BLaER1 (cell line): ENCODE measurements around the gene CYTH4.

Experiments
- H3K27ac ChIP-seq: shearing (Covaris generic); formaldehyde crosslinking; 2 replicates; pipeline ENCODE4 v1.8.1; 2022
- H3K27me3 ChIP-seq: shearing (Covaris generic); formaldehyde crosslinking; 2 replicates; pipeline ENCODE4 v1.8.1; 2022
- H3K36me3 ChIP-seq: shearing (Covaris generic); formaldehyde crosslinking; 2 replicates; pipeline ENCODE4 v1.8.1; 2022
- H3K4me1 ChIP-seq: shearing (Covaris generic); formaldehyde crosslinking; 2 replicates; pipeline ENCODE4 v1.8.1; 2022
- H3K4me2 ChIP-seq: shearing (Covaris generic); formaldehyde crosslinking; 2 replicates; pipeline ENCODE4 v1.8.1; 2022
- H3K4me3 ChIP-seq: shearing (Covaris generic); formaldehyde crosslinking; 2 replicates; pipeline ENCODE4 v1.8.1; 2022
- H3K9ac ChIP-seq: shearing (Covaris generic); formaldehyde crosslinking; 2 replicates; pipeline ENCODE4 v1.8.1; 2022
- H3K9me3 ChIP-seq: shearing (Covaris generic); formaldehyde crosslinking; 2 replicates; pipeline ENCODE4 v1.8.1; 2022
- H4K20me1 ChIP-seq: shearing (Covaris generic); formaldehyde crosslinking; 2 replicates; pipeline ENCODE4 v1.8.1; 2022
- Cebpa-rat ChIP-seq: shearing (Covaris generic); IDR thresholded peaks from 2 replicates; pipeline ENCODE4 v1.8.1; 2022

CYTH4 gene

DNA sequence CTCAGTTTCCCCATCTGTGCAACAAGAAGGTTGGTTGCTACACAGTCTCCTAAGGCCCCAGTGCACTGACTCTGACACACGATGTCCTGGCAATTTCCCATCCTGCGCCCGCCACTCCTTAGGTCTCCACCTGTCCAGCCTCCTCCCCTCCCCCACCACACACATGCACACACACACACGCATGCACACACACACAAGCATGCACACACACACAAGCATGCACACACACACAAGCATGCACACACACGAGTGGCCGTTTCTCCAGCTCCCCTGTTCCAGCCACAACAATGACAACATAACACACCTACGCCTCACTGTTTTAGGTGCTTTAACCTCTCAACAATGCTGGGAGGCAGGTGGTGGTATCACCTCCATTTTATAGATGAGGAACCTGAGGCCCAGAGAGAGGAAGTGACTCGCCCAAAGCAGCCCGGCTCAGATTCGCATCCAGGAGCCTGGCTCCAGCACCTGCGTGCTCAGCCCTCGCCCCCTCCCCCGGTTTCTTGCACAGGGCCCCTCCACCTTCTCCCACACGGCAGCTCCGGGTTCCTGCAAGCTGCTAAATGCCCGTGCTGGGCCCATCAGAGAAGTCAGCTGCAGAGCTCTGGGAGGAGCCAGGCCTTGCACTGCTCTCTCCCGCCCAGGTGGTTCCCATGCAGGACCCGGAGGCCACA is 13.0 kb downstream of the CYTH4 start:
- no peaks in the 10 kb centered on the region; the same call in 1 of the 2 replicates for H4K20me1 ChIP-seq
- H3K4me1 ChIP-seq: peaks cover 90% of the 10 kb centered on the region
- peaks cover 58% of the 10 kb centered on the region for H3K36me3 ChIP-seq
- H3K27ac ChIP-seq: peak overlapping the region; percentile 65
- H3K4me3 ChIP-seq: no peak overlapping the region
- H3K4me2 ChIP-seq: peak overlapping the region; percentile 73
- H3K9me3 ChIP-seq: 0 out of 2 replicates have a peak, but pooled peaks cover 7% of the 10 kb centered on the region
- H3K27me3 ChIP-seq: no peaks in the 10 kb centered on the region
- no peak for TF ChIP-seq Cebpa-rat
- H3K9ac ChIP-seq: no peak overlapping the region

- Histone ChIP-seq H3K27ac (peak overlapping the region; percentile 55), H3K4me2 (peak overlapping the region; percentile 73), H3K9ac (peak overlapping the region; percentile 2; the same call in 1 of the 2 replicates), H3K9me3 (0 out of 2 replicates have a peak, but pooled peaks cover 7% of the 10 kb centered on the region), H3K4me1 (peaks cover 90% of the 10 kb centered on the region), H3K36me3 (peaks cover 58% of the 10 kb centered on the region), H3K27me3 (no peaks in the 10 kb centered on the region), H4K20me1 (no peaks in the 10 kb centered on the region), H3K4me3 (no peak overlapping the region)
- TF ChIP-seq Cebpa-rat: no peak
Measured at GRCh38 chr22:37295946-37296345, 13.6 kb downstream of the CYTH4 start.

- TF ChIP-seq Cebpa-rat: no peak
- Histone ChIP-seq H3K4me3 (no peak overlapping the region), H3K9ac (no peak overlapping the region; the same call in 1 of the 2 replicates), H3K4me1 (peaks cover 93% of the 10 kb centered on the region), H3K36me3 (peaks cover 34% of the 10 kb centered on the region), H3K27me3 (no peaks in the 10 kb centered on the region), H3K27ac (peak overlapping the region; percentile 43), H3K9me3 (no peaks in the 10 kb centered on the region), H4K20me1 (no peaks in the 10 kb centered on the region), H3K4me2 (peak overlapping the region; percentile 75)
Measured at GRCh38 chr22:37298748-37299495, 16.6 kb downstream of the CYTH4 start.

DNA sequence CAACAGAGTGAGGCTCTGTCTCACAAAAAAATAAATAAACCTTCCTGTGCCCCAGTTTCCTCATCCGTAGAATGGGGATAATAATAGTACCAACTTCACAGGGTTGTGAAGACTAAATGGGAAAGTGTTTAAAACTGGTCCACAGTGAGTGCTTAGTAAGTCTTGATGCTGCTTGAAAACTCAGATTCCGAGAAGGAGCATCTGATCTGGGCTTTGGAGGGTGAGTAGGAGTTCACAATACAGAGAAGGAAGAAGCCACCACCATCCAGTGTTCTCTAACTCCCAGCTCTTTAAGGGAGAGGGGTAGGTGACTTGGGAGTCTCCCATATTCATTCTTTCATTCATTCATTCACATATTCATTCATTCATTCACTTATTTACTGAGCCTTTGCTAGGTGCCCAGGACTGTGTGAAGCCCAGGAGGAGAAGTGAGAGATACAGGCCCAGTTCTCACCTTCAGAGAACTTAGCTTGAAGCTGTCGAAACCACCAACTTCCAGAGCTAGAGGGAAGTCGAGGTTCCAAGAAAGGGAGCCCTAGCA is 17.7 kb downstream of the CYTH4 start:
- H3K27ac ChIP-seq: peak overlapping the region; percentile 76
- H3K9me3 ChIP-seq: no peaks in the 10 kb centered on the region
- H4K20me1 ChIP-seq: no peaks in the 10 kb centered on the region
- no peaks in the 10 kb centered on the region for H3K27me3 ChIP-seq
- TF ChIP-seq Cebpa-rat: no peak
- H3K4me2 ChIP-seq: peak overlapping the region; percentile 75
- H3K4me1 ChIP-seq: peaks cover 95% of the 10 kb centered on the region
- peaks cover 37% of the 10 kb centered on the region for H3K36me3 ChIP-seq
- peak overlapping the region; percentile 15; the same call in 1 of the 2 replicates for H3K4me3 ChIP-seq
- H3K9ac ChIP-seq: peak overlapping the region; percentile 66

- Histone ChIP-seq H3K36me3 (peaks cover 38% of the 10 kb centered on the region), H3K4me3 (peak overlapping the region; percentile 15; the same call in 1 of the 2 replicates), H3K4me1 (peaks cover 95% of the 10 kb centered on the region), H3K9ac (peak overlapping the region; percentile 66), H3K27ac (peak overlapping the region; percentile 76), H4K20me1 (no peaks in the 10 kb centered on the region), H3K9me3 (no peaks in the 10 kb centered on the region), H3K27me3 (no peaks in the 10 kb centered on the region), H3K4me2 (peak overlapping the region; percentile 75)
- TF ChIP-seq Cebpa-rat: no peak
Measured at GRCh38 chr22:37300551-37301017, 18.3 kb downstream of the CYTH4 start.

GRCh38 chr22:37301144-37301830 is 19.0 kb downstream of the CYTH4 start:
- Histone ChIP-seq H3K4me3 (0 out of 2 replicates have a peak overlapping the region, but pooled peaks have one; percentile 15), H3K27me3 (no peaks in the 10 kb centered on the region), H3K4me1 (peaks cover 95% of the 10 kb centered on the region), H3K27ac (peak overlapping the region; percentile 76), H3K4me2 (peak overlapping the region; percentile 75), H4K20me1 (no peaks in the 10 kb centered on the region), H3K9ac (peak overlapping the region; percentile 66), H3K36me3 (peaks cover 35% of the 10 kb centered on the region), H3K9me3 (no peaks in the 10 kb centered on the region)
- no peak for TF ChIP-seq Cebpa-rat

DNA sequence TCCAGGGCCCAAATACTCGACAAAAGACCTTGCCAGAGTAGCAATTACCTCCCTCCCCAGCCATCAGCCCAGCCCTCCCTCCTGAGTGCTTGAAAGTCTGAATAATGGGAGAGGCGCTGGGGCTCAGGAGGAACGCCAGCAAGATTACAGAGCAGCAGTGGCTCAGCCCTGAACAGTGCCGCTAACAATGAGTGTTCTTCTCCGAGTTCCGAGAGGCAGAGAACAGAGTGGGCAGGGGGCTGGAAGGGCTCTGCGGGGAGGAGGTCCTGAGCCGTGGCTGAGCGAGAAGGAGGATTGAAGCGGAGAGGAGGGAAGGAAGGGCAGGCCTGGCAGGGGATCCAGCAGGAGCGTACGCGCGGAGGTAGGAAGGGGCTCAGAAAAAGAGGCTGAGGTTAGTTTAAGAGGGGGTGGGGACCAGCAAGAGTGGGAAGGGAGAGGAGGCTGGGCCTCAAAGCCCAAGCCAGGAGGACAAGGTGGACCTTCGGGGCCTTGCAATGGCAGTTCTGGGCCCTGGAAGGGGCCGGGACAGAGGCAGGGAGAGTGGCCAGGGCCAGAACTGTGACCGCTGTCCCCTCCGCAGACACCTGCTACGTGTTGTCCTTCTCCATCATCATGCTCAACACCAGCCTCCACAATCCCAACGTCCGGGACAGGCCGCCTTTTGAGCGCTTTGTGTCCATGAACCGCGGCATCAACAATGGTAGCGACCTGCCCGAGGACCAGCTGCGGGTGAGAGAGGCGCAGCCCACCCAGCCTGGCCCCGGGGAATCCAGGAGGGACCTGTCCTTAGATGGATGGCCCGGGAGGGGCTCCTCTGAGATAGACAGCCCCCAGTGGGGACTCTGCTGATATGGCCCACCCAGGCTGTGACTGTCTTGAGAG is 20.6 kb downstream of the CYTH4 start:
- H3K4me1 ChIP-seq: peaks cover 97% of the 10 kb centered on the region
- no peaks in the 10 kb centered on the region for H3K27me3 ChIP-seq
- TF ChIP-seq Cebpa-rat: no peak
- H3K9ac ChIP-seq: peak overlapping the region; percentile 55; the same call in 1 of the 2 replicates
- no peaks in the 10 kb centered on the region for H3K9me3 ChIP-seq
- peak overlapping the region; percentile 71 for H3K27ac ChIP-seq
- H3K4me2 ChIP-seq: peak overlapping the region; percentile 91
- no peaks in the 10 kb centered on the region for H4K20me1 ChIP-seq
- H3K36me3 ChIP-seq: peaks cover 18% of the 10 kb centered on the region; the same call in 1 of the 2 replicates
- no peak overlapping the region for H3K4me3 ChIP-seq

GRCh38 chr22:37303821-37304274 is 21.5 kb downstream of the CYTH4 start:
- Histone ChIP-seq H3K9me3 (no peaks in the 10 kb centered on the region), H3K27me3 (no peaks in the 10 kb centered on the region), H3K36me3 (0 out of 2 replicates have a peak, but pooled peaks cover 16% of the 10 kb centered on the region), H4K20me1 (no peaks in the 10 kb centered on the region), H3K4me2 (peak overlapping the region; percentile 91), H3K27ac (peak overlapping the region; percentile 71), H3K4me1 (peaks cover 97% of the 10 kb centered on the region), H3K9ac (peak overlapping the region; percentile 55), H3K4me3 (no peak overlapping the region)
- TF ChIP-seq Cebpa-rat: no peak
